Measurements from ENCODE around the gene EFCAB11.
A peak's percentile ranks its signal among the peaks of the same experiment; 100 is the strongest.

Gene EFCAB11

DNA sequence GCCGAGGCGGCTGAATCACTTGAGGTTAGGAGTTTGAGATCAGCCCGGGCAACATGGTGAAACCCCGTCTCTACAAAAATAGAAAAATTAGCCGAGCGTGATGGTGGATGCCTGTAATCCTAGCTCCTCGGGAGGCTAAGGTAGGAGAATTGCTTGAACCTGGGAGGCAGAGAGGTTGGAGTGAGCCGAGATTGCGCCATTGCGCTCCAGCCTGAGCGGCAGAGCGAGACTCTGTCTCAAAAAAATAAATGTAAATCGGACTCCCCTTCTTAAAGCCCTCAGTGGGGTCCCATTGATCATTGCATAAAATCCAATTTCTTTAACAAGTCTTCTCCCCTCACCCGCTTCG lies 2.1 kb upstream of the EFCAB11 start:
- DNase-seq (ENCODE audit: low spot score): no peak

DNA sequence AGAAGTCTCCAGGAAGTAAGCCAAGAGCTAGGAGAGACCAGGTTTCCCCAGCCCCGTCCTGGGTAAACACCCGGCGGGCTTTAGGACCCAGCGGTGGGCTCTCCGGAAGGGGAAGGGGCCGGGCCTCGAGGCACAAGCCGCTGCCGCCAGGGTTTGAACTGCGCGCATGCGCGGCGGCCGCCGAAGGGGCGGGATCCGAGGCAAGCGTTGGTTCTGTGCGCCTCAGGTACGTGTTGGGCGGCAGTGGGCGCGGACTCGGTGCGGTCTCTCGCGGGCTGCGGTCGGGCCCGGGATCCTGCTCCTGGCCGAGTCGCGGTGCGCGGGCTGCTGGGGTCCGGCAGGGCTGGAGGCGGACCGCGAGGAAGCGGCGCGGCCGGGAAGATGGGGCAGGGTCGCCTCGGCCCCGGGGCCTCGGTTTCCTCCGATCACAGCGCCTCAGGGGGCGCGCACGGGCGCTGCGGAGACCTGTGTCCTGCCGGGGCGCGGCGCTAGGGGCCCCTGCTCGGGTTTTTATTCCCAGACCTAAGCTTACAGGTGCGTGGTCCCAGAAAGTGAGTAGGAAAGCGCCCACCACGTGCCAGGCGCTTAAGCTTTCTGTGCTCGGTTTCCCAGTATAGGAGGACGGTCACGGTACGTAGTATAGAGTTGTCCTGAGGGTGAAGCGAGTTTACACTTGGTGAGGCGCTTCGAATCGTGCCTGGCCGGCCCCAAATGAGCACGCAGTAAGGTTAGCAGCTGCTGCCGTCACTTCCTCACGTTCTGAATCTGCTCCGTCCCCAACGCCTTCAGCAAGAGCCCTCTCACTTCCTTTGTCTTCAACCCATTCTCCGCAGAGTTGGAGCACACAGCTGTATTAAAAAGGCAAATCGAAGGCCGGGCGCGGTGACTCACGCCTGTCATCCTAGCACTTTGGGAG lies 1.5 kb upstream of the EFCAB11 start, which contains the start of gene TDP1:
TDP1 (plus strand) TSS at position 183 of the 916 bp plus-strand sequence. CDS start 7,188 bp downstream, outside the sequence.
- DNase-seq (ENCODE audit: low spot score): peak; percentile 97

DNA sequence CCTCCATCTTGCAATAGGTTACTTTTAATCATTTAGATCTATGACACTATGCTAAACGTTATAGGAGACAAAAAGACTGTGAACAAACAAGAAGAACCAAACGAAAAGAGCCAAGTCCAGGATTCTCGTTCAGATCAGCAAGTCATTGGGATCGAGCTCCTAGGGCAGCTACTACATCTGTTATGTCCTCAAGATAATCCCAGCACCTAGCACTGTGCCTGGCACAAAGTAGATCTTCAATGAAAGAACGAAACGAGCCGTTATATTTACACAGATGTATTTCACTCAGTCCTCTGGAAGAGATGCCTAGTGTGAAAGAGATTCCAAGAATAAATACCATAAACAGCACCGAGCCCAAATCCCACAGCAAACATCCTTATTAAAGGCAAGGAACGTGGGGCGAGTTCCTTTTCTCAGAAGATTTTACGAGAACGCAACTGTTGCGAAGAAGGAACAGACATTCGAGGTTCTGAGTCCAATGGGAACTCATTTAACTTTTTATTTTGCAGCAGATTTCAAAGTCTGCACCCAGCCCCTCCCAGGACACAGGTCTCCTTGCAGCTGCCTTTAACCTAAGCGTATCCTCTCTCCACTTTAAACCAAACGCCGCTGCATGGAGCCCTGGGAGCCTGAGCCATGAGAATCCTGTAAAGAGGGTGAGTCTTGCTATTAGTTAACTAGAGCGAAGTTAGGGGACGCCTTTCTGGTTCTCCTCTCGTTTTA lies 653 bp upstream of the EFCAB11 start:
- DNase-seq (ENCODE audit: low spot score): no peak

DNA sequence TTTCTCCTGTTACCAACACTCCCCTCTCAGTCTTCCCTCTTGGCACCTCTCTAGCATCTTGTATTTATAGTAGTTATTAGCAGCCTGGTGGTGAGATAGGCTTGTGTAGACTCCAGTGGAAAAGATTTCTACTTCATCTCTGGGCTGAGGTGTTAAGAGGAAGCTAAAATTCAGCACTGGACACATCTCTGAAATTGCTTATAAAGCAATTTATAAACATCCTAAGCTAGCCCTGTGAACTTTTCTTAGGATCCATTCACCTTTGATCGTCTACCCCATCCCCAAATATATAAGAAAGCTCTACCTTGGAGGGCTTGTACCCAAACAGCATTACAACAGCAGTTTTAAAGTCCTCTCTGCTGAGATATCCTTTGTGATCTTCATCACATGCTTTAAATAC lies 928 bp downstream of the EFCAB11 start:
- no peak for DNase-seq (ENCODE audit: low spot score)

DNA sequence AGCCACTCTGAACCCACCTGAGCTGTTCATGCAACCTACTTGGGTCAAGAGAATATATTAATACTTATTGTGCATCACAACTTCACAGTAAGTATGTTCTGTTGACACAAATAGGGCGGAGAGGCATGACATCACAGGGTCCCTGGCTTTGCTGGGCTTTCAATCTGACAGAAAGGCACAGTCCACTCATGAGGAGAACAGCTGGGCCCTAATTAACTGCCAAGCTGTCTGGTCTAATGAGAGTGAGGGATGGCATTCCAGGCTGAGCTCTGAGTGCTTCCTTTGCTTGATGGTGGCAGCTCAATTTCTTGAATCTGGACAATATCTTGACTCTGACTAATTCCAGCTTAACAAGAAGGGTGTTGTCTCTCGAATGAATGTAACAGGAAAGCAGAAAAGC lies 2.0 kb downstream of the EFCAB11 start:
- no peak for DNase-seq (ENCODE audit: low spot score)

DNA sequence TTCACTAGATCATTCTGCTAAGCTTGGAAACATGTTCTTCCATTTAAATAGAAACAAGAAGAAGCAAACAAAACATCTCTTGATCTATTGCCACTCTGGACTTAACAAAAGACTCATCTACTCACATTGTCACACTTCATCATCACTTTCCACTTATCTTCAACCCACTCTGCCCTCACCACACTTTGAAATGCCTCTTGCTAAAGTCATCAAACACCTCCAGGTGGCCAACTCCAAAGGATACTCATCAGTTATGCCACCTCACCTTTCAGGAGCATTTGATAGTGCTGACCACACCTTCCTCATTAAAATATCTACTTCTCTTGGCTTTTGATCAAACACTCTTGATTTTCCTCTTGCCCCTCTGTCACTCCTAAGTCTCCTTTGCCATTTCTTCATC lies 7.2 kb downstream of the EFCAB11 start:
- DNase-seq (ENCODE audit: low spot score): no peak

DNA sequence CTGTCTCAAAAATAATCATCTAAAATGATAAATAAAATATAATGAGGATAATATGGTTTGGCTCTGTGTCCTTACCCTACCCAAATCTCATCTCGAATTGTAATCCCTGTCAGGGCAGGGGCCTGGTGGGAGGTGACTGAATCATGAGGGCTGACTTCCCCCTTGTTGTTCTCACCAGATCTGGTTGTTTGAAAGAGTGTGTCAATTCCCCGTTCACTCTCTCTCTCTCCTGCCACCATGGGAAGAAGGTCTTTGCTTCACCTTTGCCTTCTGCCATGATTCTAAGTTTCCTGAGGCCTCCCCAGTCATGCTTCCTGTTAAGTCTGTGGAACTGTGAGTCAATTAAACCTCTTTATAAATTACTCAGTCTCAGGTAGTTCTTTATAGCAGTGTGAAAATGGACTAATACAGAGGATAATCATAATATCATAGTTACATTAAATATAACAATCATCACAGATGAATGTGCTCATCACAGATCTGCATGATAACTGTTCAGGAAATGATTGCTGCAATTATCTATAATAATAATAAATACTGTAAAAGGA lies 12.6 kb downstream of the EFCAB11 start:
- DNase-seq (ENCODE audit: low spot score): no peak

DNA sequence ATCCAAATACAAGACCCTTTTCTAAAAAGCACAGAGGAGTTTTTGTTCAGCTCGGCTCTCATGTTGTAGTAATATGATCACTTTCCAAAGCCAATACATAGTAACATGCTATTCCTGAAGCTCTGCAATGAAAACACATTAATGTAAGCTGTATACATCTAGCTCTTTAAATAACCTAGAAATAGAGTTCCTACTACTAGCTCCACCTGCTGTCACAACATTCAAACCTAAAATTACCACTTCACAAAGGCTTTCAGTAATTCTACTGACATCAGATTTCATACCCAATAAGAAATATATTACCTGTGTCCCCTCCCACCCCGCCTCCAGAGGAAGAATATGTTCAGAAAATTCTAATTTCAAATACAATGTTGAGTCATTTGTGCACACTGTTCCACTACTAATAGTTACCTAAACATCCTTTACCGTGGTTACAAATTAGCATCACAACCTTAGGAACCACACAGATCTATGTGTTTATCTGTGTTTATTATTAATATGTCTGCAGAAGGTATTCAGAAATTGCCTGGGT lies 17.8 kb downstream of the EFCAB11 start:
- no peak for DNase-seq (ENCODE audit: low spot score)

DNA sequence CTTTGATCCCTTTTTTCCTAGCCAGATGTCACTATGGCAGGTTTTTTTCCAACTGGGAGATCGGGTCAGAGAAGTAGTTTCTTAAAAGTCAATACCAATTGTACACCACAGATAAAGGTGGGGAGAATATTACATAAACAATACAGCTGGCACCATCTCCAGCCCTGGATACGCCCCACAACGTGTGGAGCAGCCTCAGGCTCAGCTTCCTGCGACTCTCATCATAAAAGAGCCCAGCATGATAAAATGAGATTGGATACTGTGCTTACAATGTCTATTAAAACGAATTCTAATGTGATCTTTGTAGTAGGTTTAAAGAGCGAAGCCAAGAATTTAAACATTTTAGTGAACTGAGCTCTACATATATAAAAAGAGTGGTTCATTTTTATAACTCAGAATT lies 21.5 kb downstream of the EFCAB11 start:
- DNase-seq (ENCODE audit: low spot score): no peak

DNA sequence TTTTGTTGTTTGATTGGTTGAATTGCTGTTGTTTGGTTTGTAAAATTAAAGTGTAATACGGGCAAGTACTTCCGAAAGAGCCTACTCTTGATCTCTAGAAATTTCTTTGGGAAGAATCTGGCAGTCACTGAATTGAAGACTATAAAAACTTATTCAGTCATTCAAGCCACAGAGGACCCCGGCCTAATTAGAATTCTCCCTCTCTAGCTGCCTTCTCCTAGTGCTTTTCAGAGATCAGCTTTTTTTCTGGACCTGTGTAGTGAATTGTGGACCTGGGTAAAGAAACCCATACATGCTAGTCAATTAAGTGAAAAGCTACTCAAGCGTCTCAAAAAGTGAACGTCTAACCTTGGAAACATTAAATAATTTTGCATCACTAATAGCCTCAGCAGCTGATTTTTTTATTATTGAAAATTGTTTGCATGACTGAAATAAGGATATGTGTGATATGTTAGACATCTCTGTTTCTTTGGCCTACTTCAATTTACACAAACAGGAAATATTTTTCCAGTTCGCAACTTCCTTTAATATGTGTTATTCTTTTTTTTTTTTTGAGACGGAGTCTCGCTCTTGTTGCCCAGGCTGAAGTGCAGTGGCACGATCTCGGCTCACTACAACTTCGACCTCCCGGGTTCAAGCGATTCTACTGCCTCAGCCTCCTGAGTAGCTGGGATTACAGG lies 27.2 kb downstream of the EFCAB11 start:
- no peak for DNase-seq (ENCODE audit: low spot score)

DNA sequence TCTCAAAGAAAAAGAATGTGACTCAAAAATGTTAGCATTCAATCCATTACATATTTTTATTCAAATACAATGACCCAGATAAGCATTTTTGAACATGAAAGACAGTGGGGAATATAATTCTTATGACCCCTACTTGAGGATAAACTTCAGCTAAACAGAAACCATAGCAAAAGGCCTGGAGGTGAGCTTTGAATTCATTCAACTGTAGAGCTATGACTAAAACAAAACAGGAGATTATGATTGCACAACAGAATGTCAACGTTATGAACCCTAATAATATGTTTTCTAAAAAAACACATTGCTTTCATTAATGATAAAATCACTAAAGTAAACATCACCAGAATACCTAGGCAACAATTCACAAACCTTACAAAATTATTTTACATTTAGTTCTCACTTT lies 27.8 kb downstream of the EFCAB11 start:
- DNase-seq (ENCODE audit: low spot score): peak; percentile 9

DNA sequence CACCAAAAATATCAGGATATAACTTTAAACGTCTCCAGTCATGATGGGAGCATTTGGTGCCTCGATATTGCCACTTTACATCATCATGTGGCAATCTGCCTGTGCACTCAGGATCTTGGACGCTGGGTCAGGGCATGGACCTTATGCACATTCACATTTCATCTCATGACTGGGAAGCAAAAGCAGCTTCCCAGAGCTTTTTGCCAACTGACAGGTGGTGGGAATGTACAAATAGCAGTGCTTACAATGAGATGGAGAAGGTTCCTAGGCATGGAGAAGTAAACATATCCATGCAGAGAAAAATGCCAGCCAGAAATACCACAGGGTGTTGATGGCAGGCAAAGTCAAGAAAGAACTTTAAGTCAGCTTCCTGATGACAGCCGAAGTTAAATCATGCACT lies 30.3 kb downstream of the EFCAB11 start:
- no peak for DNase-seq (ENCODE audit: low spot score)

DNA sequence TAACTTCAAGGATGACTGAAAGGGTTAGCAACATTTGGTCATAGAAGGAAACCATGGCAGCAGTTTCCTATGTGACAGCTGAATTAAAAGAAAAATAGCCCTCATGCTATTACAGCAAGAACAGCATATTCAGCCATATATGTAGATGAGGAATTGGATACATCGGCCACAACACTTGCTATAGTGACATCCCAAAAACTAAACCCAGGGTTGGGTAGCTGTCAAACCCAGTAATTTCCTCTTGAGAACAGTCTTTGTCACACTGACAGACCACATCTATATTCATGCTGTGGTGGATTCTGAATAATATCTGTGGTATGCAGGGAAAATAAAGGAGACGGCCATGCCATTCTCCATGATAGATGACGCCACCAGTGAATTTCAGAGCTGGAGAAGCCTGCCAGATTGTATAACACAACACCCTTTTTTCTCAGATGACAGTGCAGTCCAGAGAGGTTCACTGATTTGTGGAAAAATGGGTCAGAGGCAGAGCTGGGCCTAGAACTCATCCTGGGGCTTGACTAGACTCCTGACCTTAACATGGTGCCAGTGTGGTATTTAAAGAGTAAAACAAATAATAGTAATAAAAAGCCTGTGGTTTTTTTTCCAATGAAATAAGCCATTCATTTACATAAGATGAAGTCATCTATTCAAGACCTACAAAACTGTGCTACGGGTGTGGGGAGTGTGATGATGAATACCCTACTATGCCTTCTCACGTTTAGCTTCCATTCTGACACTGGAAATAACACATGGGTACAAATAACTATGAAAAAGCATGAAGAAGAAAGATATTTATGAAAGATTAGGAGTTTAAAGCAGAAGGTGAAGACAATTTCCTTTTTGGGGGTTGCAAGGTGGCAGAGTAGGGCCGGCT lies 32.3 kb downstream of the EFCAB11 start:
- DNase-seq (ENCODE audit: low spot score): peak; percentile 68

DNA sequence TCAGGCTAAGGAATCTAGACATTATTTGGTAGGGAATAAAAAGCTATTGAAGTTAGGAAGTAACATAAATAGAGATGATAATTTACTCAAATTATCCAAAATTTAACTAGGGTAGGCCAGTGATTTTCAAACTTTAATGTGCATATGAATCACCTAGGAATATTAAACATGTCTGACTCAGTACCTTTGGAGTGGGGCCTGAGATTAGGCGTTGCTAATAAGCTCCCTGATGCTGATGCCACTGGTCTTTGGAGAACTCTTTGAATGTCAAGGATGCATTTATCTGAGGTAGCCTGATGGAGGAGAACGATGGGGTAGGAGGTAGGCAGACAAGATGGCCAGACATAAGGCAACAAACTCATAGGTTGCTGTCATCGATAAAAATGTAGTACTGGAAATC lies 33.2 kb downstream of the EFCAB11 start:
- DNase-seq (ENCODE audit: low spot score): no peak

DNA sequence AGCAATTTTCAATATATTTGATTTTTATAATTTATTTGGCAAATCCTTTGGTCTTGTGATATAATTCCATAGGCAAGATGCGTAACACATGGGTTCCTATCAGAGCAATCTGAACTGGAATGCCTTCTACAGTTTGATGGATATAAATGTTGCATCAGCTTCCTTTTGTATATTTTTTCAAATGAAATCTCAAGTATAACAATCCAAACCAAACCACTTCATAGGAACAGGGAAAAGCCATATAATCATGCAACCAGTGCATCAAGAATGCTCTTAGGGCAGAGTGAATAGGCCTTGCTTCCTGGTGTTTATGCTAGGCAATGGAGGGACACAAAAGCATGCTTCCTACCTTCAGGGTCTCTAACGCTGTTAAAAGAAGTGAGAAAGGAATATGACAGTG lies 34.5 kb downstream of the EFCAB11 start:
- no peak for DNase-seq (ENCODE audit: low spot score)

DNA sequence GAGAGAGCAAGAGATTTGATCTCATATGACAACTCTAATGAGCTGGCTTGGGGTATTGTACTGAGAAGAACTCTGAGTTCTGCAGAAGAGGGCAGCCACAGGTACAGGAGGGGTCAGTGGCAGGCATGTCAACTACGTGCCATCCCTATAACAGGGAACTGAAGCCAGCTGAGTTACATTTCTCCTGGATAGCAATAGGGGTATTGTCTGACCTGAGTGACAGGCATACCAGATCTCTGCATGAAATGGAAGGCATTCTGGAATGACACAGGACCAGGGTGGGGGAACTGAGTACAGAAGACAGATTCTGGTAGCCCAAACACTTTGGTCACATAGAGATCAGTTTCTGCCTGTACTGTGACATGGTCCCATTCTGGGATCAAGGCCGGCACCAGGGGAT lies 35.8 kb downstream of the EFCAB11 start:
- no peak for DNase-seq (ENCODE audit: low spot score)

DNA sequence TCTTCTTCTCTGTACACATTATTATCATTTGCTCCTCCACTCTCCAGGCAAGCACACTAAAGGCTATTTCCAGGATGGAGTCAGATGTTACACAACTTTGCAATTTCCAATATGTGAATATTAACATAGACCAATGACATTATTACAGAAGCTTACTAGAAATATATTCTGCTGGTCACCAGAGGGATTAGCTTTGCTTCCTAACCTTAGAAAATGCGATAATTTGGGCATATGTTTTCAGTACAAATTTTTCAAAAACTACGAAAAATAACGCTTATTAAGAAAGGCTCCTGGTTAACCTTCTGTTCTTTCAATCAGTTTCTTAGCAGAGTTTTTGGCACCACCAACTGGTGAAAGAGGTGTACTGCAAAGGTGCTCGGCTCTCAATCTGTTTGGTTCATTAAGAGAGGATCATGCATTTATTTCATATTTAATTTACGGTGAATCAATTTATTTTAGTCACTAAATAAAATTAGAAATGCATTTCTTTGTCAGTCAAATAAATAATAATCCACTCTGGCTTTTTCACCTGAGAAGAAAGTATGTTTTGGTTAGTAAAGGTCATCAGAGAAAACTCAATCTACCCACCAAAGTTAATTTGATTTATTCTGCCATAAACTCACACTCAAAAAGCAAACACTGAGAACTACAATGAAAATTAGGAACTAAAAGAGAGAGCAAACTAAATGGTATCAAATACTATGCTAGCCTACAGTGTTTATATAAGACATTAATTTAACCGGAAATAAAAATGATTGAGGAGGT lies 39.2 kb downstream of the EFCAB11 start:
- DNase-seq (ENCODE audit: low spot score): peak; percentile 55

DNA sequence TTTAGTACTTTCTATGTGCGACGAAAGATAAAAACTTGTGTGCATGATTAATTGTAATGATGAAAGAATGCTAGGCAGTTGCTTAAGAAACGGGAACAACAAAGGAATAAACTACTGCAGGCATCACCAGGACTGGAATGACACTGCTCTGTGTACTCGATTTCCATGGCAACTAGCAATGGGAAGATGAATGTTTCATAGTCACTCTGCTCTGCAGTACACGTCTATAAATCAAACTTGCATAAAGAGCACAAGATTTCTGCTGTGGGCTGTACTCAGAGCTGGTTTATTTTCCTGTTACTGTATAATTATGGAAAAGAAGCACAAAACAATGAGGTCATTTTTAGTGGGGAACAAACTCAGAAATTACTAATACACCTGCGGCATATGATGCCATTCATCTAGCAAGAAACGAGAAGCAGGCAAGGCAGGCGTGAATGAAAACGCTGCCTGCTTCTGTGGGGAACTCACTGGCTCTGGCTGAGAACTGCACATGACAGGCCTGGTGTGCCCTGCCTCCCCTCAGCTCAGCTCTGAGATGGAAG lies 41.8 kb downstream of the EFCAB11 start:
- DNase-seq (ENCODE audit: low spot score): peak; percentile 93

DNA sequence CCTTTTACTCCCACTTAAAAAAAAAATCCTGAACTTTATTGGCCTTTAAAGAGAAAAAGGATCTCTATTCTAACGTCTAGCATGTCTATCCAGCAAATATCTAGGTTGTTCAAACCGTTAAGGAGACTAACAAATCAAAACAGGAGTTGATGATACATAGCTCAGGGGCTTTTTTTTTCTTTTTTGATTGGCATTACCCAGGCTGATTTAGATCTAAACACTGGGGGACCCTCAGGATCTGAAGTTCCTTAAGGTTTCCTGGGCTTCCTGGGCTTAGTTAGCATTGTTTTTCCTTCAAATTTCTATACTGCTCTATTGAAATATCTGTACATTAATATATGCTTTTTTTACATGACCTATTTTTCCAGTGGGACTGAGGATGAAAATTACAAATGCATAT lies 42.3 kb downstream of the EFCAB11 start:
- DNase-seq (ENCODE audit: low spot score): no peak

Data from AG08395 (cell line).